ENCODE measurements around the gene MRM2.

- TF ChIP-seq POLR2A (IDR thresholded peaks at IDR 0.05) (no peak), CTCF (IDR thresholded peaks at IDR 0.05) (no peak)
Observed at GRCh38 chr7:2282185-2282751, 40.3 kb upstream of the MRM2 start.

All from adrenal gland (tissue), 5 donors.